IMR-90 (cell line): ENCODE results near the gene ATP11A. TPM values are rescaled to one million over a fixed set of nuclear protein-coding genes. Genes with fewer than 3 reads are reported as not detected.

Experiments used
- ATAC-seq: fragments of 200-7000 bp; cut with Tn5 transposase; 2 replicates; pipeline ENCODE4 v1.9.1; 2020; ENCODE audit warnings: low read depth, mild to moderate bottlenecking, moderate library complexity
- BruUV-seq: library from RNA; stranded (reverse); fragments of 400-500 nt; replicated peaks from 2 replicates; lab custom pipeline; 2021; lab: Mats Ljungman, UMichigan
- CTCF ChIA-PET: fragments of 300-600 bp; formaldehyde crosslinking; extraction: SDS; loops from one replicate; lab custom pipeline; 2021; ENCODE audit warnings: antibody characterized with exemption; lab: Yijun Ruan, JAX
- POLR2A ChIA-PET: fragments of 300-600 bp; sonication (Branson Sonifier 250); formaldehyde crosslinking; loops from one replicate; lab custom pipeline; 2022; ENCODE audit warnings: antibody characterized with exemption; ENCODE audit not compliant: unreplicated experiment; lab: Charles Lee
- DNase-seq: peaks from one replicate; pipeline ENCODE4 v3.0.0; 2013
- H2AFZ ChIP-seq: replicated peaks from 2 replicates; pipeline ENCODE3; 2013; ENCODE audit warnings: low read length, mild to moderate bottlenecking; ENCODE audit not compliant: poor library complexity
- H2AK5ac ChIP-seq: 2 replicates; pipeline ENCODE4 v1.6.1; 2013; ENCODE audit warnings: low read depth, low read length, inconsistent platforms
- H2AK9ac ChIP-seq: replicated peaks from 2 replicates; pipeline ENCODE3; 2013; ENCODE audit warnings: mild to moderate bottlenecking, low read depth, low read length, moderate library complexity; ENCODE audit not compliant: poor library complexity
- H2BK120ac ChIP-seq: 2 replicates; pipeline ENCODE4 v1.6.1; 2013; ENCODE audit warnings: low read depth, low read length, inconsistent platforms
- H2BK15ac ChIP-seq: 3 replicates; pipeline ENCODE4 v1.6.1; 2013; ENCODE audit warnings: low read depth, low read length, inconsistent platforms
- H2BK20ac ChIP-seq: 2 replicates; pipeline ENCODE4 v1.6.1; 2013; ENCODE audit warnings: low read depth, mild to moderate bottlenecking, inconsistent platforms, low read length, moderate library complexity
- H2BK5ac ChIP-seq: 2 replicates; pipeline ENCODE4 v1.6.1; 2013; ENCODE audit warnings: mild to moderate bottlenecking, low read depth, low read length, inconsistent platforms; ENCODE audit not compliant: poor library complexity, severe bottlenecking
- H3K14ac ChIP-seq: replicated peaks from 2 replicates; pipeline ENCODE4 v1.6.1; 2013; ENCODE audit warnings: low read depth, low read length, inconsistent platforms
- H3K18ac ChIP-seq: 2 replicates; pipeline ENCODE4 v1.6.1; 2013; ENCODE audit warnings: low read depth, low read length, control low read depth
- H3K23ac ChIP-seq: 2 replicates; pipeline ENCODE4 v1.6.1; 2013; ENCODE audit warnings: low read depth, low read length, inconsistent platforms
- H3K27ac ChIP-seq: 2 replicates; pipeline ENCODE4 v1.5.1; 2013; ENCODE audit warnings: mild to moderate bottlenecking, control low read depth, low read length; ENCODE audit not compliant: insufficient read depth
- H3K27me3 ChIP-seq: 2 replicates; pipeline ENCODE4 v1.6.1; 2013; ENCODE audit warnings: low read length; ENCODE audit not compliant: control insufficient read depth, insufficient read depth
- H3K36me3 ChIP-seq: 2 replicates; pipeline ENCODE4 v1.6.1; 2013; ENCODE audit warnings: low read length, mixed read lengths; ENCODE audit not compliant: control insufficient read depth, insufficient read depth
- H3K4ac ChIP-seq: 2 replicates; pipeline ENCODE4 v1.6.1; 2013; ENCODE audit warnings: low read depth, low read length, inconsistent platforms
- H3K4me1 ChIP-seq: 2 replicates; pipeline ENCODE4 v1.6.1; 2013; ENCODE audit warnings: low read length, mixed read lengths; ENCODE audit not compliant: control insufficient read depth, insufficient read depth
- H3K4me2 ChIP-seq: 2 replicates; pipeline ENCODE4 v1.6.1; 2013; ENCODE audit warnings: low read depth, mild to moderate bottlenecking, control low read depth, low read length, moderate library complexity
- H3K4me3 ChIP-seq: 2 replicates; pipeline ENCODE4 v1.5.1; 2013; ENCODE audit warnings: low read depth, mild to moderate bottlenecking, control low read depth, low read length, moderate library complexity; ENCODE audit not compliant: insufficient read depth
- H3K56ac ChIP-seq: 2 replicates; pipeline ENCODE4 v1.6.1; 2013; ENCODE audit warnings: low read length, inconsistent platforms; ENCODE audit not compliant: insufficient read depth; ENCODE audit errors: extremely low read depth
- H3K79me1 ChIP-seq, 2 experiments: 2 replicates each; pipeline ENCODE4 v1.6.1; 2013; ENCODE audit warnings: low read length in 2 of 2, inconsistent platforms in 1 of 2, low read depth in 1 of 2
- H3K9ac ChIP-seq: 2 replicates; pipeline ENCODE4 v1.6.1; 2013; ENCODE audit warnings: low read depth, low read length, control low read depth
- H3K9me1 ChIP-seq: 2 replicates; pipeline ENCODE4 v1.6.1; 2013; ENCODE audit warnings: low read length, inconsistent platforms; ENCODE audit not compliant: insufficient read depth
- H3K9me3 ChIP-seq: 2 replicates; pipeline ENCODE4 v1.6.1; 2013; ENCODE audit warnings: low read length; ENCODE audit not compliant: control insufficient read depth, insufficient read depth
- H4K20me1 ChIP-seq: 2 replicates; pipeline ENCODE4 v1.6.1; 2013; ENCODE audit warnings: low read length, inconsistent platforms; ENCODE audit not compliant: insufficient read depth
- H4K5ac ChIP-seq: 2 replicates; pipeline ENCODE4 v1.6.1; 2013; ENCODE audit warnings: mild to moderate bottlenecking, low read depth, low read length, control low read depth
- H4K8ac ChIP-seq, 2 experiments: 2 replicates each; pipeline ENCODE4 v1.6.1; 2013; ENCODE audit warnings: low read depth in 2 of 2, low read length in 2 of 2, control low read depth in 1 of 2, inconsistent platforms in 1 of 2
- H4K91ac ChIP-seq: 2 replicates; pipeline ENCODE4 v1.6.1; 2013; ENCODE audit warnings: low read depth, low read length, inconsistent platforms; ENCODE audit not compliant: insufficient read depth
- BHLHE40 ChIP-seq: fragments of 150-350 bp; IDR thresholded peaks from 2 replicates; pipeline ENCODE4 v1.6.1; 2016; ENCODE audit warnings: mild to moderate bottlenecking, low read depth, low read length
- CEBPB ChIP-seq: IDR thresholded peaks from 2 replicates; pipeline ENCODE4 v1.6.1; 2012; ENCODE audit warnings: low read depth, low read length, improper control_type of control experiment
- FOS ChIP-seq: fragments of 150-350 bp; IDR thresholded peaks from 2 replicates; pipeline ENCODE4 v1.6.1; 2016; ENCODE audit warnings: low read depth, low read length
- MAZ ChIP-seq: IDR thresholded peaks from 2 replicates; pipeline ENCODE4 v1.6.1; 2012; ENCODE audit warnings: low read depth, mild to moderate bottlenecking, low read length, improper control_type of control experiment, moderate library complexity, borderline replicate concordance
- MXI1 ChIP-seq: IDR thresholded peaks from 2 replicates; pipeline ENCODE4 v1.6.1; 2012; ENCODE audit warnings: low read depth, mild to moderate bottlenecking, low read length, moderate library complexity, borderline replicate concordance
- RAD21 ChIP-seq: IDR thresholded peaks from 2 replicates; pipeline ENCODE4 v1.6.1; 2012; ENCODE audit warnings: low read length, improper control_type of control experiment
- RCOR1 ChIP-seq: IDR thresholded peaks from 2 replicates; pipeline ENCODE4 v1.6.1; 2012; ENCODE audit warnings: mild to moderate bottlenecking, low read length, improper control_type of control experiment; ENCODE audit not compliant: insufficient replicate concordance
- RFX5 ChIP-seq: IDR thresholded peaks from 2 replicates; pipeline ENCODE4 v1.8.0; 2012; ENCODE audit warnings: low read depth, mild to moderate bottlenecking, low read length, moderate library complexity
- SMC3 ChIP-seq: fragments of 150-350 bp; IDR thresholded peaks from 2 replicates; pipeline ENCODE4 v1.6.1; 2016; ENCODE audit warnings: low read depth, mild to moderate bottlenecking, antibody characterized with exemption, low read length, moderate library complexity
- WGBS, 2 experiments: methylation state at CpG; one replicate each; pipeline versions ENCODE4 v1.1.5 to v1.1.7; 2013; ENCODE audit warnings: missing lambda C conversion rate in 2 of 2; ENCODE audit not compliant: insufficient read length in 1 of 2; ENCODE audit errors: extremely low coverage in 2 of 2; 5-methylcytosine and 5-hydroxymethylcytosine counted together
- dilution Hi-C: fragments of 300-500 bp; cut with HindIII; formaldehyde crosslinking; loops from one replicate; pipeline ENCODE4 v1.14.3; 2018; ENCODE audit warnings: low sequenced_read_pairs; ENCODE audit not compliant: unreplicated experiment
- in situ Hi-C: fragments of 300-500 bp; cut with MboI; formaldehyde crosslinking; loops from 3 replicates; pipeline ENCODE4 v1.14.3; 2019; ENCODE audit warnings: low sequenced_read_pairs, inconsistent platforms, mixed read lengths
- intact Hi-C: fragments of 100-400 bp; cut with micrococcal nuclease; formaldehyde crosslinking; loops from 2 replicates; pipeline ENCODE4 v1.10.0; 2022
- polyA plus RNA-seq, 3 experiments: library from polyadenylated mRNA; depleted of rRNA; stranded (reverse); fragments of >200 nt; gene quantifications; 2 replicates each; pipeline ENCODE4 v1.2.3, GENCODE V29; 2012; ENCODE audit warnings: low replicate concordance in 1 of 3
- total RNA-seq: library from RNA; depleted of rRNA; stranded (reverse); fragments of >200 nt; gene quantifications from 2 replicates; pipeline ENCODE4 v1.2.3, GENCODE V29; 2012
- TF ChIP-seq, protein P1 (sequence below): fragments of 150-350 bp; IDR thresholded peaks from 2 replicates; pipeline ENCODE4 v1.6.1; 2016; ENCODE audit warnings: low read depth, mild to moderate bottlenecking, low read length, moderate library complexity, borderline replicate concordance

Gene ATP11A
- total and polyA plus RNA-seq, 2 of the 4 experiments (the other 2 are of a cell fraction), result 8.4 to 12.0 TPM

DNA sequence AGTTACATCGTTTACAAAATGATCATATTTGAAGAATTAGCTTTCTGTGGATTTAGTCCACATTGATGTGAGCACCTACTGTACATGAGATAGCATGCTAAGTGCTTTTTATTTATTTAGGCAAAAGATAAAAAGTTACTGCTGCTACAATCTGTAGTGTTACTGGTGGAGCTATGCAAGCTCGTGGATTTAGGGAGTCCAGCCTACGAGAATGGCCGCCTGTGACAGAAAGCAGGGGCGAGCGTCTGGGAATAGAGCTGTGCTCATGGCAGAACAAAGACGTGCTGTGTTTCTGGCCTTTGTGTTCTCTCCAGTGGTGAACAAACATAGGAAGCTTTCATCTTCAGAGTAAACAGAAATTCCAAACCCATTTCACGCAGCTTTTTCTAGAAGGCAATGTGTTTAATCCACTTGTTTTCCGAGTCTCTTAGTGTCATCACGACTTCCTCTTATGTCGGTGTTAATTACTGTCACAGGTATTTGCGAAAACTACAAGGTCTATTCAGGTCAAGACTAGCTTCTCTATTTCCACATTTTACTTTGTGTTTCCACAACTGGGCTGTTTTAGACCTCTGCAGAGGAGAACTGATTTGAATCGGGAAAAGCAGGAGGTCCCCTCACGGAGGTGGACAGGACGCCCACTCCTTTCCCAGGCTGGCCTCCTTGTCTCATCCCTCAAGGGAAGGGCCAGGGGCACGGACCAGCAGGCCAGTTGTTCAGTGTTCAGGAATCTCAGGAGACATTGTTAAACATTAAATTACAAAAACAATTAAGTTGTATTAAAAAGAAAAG, 67.3 kb downstream of the ATP11A start:
- H3K27me3 ChIP-seq, result no peaks in the 10 kb centered on the region
- no peak overlapping the region for H3K9ac ChIP-seq
- DNase-seq (no peak), ATAC-seq (no peak)
- intact Hi-C loops (no loop called here), dilution Hi-C loops (no loop called here), in situ Hi-C loops (no loop called here)
- H2BK20ac ChIP-seq, result no peak overlapping the region
- no peak overlapping the region for H4K5ac ChIP-seq
- no peak overlapping the region for H2AK5ac ChIP-seq
- ChIA-PET POLR2A (no interaction called here), CTCF (interaction anchor here (0.9 kb wide), 1 partner anchor 12 kb away, joined by 5 read pairs; no protein-coding TSS in a partner anchor)
- H2BK120ac ChIP-seq, result no peak overlapping the region
- no peak overlapping the region for H3K23ac ChIP-seq
- no peak overlapping the region for H3K4me2 ChIP-seq
- H2AFZ ChIP-seq, result no peak overlapping the region
- no peak overlapping the region for H3K18ac ChIP-seq
- H3K36me3 ChIP-seq, result no peaks in the 10 kb centered on the region; the same call in none of the 2 replicates
- H2BK15ac ChIP-seq, result no peak overlapping the region
- no peak overlapping the region for H3K56ac ChIP-seq
- peaks cover 17% of the 10 kb centered on the region; the same call in 1 of the 2 replicates for H4K20me1 ChIP-seq
- H3K4me3 ChIP-seq, result no peak overlapping the region
- no peak overlapping the region for H3K27ac ChIP-seq
- WGBS, 2 experiments, result 68% methylated on average over 6 of the region's 16 CpGs; no CpG with 5 or more reads in 1 of the 2 experiments
- no peak overlapping the region for H3K4ac ChIP-seq
- BruUV-seq, result no TSS peak
- peaks cover 14% of the 10 kb centered on the region for H3K4me1 ChIP-seq
- peaks cover 6% of the 10 kb centered on the region; the same call in 1 of the 2 replicates for H3K9me1 ChIP-seq
- no peak overlapping the region for H2BK5ac ChIP-seq
- no peak overlapping the region for H3K14ac ChIP-seq
- H2AK9ac ChIP-seq, result no peak overlapping the region
- TF ChIP-seq RFX5 (no peak), BHLHE40 (no peak), SMC3 (no peak), RAD21 (no peak), CEBPB (no peak), FOS (no peak), RCOR1 (no peak), MAZ (no peak), MXI1 (no peak)
- TF ChIP-seq, protein P1, sequence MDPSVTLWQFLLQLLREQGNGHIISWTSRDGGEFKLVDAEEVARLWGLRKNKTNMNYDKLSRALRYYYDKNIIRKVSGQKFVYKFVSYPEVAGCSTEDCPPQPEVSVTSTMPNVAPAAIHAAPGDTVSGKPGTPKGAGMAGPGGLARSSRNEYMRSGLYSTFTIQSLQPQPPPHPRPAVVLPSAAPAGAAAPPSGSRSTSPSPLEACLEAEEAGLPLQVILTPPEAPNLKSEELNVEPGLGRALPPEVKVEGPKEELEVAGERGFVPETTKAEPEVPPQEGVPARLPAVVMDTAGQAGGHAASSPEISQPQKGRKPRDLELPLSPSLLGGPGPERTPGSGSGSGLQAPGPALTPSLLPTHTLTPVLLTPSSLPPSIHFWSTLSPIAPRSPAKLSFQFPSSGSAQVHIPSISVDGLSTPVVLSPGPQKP, result no peak
- no peak overlapping the region for H4K91ac ChIP-seq
- peaks cover 13 to 26% of the 10 kb centered on the region in 2 experiments for H3K79me1 ChIP-seq
- no peaks in the 10 kb centered on the region for H3K9me3 ChIP-seq
- no peak overlapping the region for H4K8ac ChIP-seq
